ENCODE results near the gene NLRP8.
"Not testable (repeated sequence)": the region's sequence is repeated elsewhere in the genome, so short reads cannot be mapped to it uniquely, and the experiment has no call there.

DNA sequence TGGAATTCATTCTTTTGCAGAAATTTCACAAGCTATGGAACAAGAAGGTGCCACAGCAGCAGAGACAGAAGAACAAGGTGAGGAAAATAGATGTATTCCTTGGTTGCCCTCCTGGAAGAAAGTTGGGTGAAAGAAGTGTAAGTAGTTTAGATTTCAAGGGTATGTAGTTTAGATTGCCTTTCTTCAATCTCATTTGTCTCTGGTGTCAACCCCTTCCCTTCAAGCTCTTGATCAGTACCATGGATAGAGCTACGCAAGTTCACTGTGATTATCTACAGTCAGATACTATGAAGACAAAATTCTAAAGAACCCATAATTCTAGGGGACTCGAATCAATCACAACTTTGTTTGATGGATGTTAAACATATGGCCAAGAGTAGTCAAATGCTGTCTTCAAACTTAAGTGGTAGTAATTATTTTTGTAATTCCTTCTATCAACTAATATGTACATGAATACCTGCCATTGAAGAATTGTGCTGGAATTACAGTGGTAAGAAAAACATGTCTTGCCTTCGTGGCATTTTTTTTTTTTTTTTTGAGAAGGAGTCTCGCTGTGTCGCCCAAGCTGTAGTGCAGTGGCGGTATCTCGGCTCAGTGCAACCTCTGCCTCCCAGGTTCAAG, 72.8 kb downstream of the NLRP8 start:
- TF ChIP-seq, protein P1, sequence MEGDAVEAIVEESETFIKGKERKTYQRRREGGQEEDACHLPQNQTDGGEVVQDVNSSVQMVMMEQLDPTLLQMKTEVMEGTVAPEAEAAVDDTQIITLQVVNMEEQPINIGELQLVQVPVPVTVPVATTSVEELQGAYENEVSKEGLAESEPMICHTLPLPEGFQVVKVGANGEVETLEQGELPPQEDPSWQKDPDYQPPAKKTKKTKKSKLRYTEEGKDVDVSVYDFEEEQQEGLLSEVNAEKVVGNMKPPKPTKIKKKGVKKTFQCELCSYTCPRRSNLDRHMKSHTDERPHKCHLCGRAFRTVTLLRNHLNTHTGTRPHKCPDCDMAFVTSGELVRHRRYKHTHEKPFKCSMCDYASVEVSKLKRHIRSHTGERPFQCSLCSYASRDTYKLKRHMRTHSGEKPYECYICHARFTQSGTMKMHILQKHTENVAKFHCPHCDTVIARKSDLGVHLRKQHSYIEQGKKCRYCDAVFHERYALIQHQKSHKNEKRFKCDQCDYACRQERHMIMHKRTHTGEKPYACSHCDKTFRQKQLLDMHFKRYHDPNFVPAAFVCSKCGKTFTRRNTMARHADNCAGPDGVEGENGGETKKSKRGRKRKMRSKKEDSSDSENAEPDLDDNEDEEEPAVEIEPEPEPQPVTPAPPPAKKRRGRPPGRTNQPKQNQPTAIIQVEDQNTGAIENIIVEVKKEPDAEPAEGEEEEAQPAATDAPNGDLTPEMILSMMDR (IDR thresholded peaks at IDR 0.05; ENCODE audit: low read depth, low read length, missing input control) = not testable (repeated sequence)
- TF ChIP-seq SP1 (IDR thresholded peaks at IDR 0.05); TAF1 (conservative IDR thresholded peaks at IDR 0.05); RXRA (IDR thresholded peaks at IDR 0.05): not testable (repeated sequence)
